HG03159 (cell line): ENCODE results near the gene ZNF346.

Source experiments
- ATAC-seq: cut with Tn5 transposase; IDR thresholded peaks from one replicate; pipeline ENCODE4 v1.9.1; 2021; ENCODE audit warnings: mild to moderate bottlenecking, moderate library complexity; ENCODE audit not compliant: unreplicated experiment

The ZNF346 gene

GRCh38 chr5:177093082-177093712 lies 70.7 kb downstream of the ZNF346 start:
- no peak for ATAC-seq

- no peak for ATAC-seq
These were observed 71.3 kb downstream of the ZNF346 start for GRCh38 chr5:177093803-177094202.

- ATAC-seq, result no peak
These were observed 72.0 kb downstream of the ZNF346 start for GRCh38 chr5:177094224-177095087.

- no peak for ATAC-seq
These were observed 72.7 kb downstream of the ZNF346 start for GRCh38 chr5:177095088-177095669.

GRCh38 chr5:177096162-177097015 lies 73.9 kb downstream of the ZNF346 start:
- ATAC-seq, result no peak

GRCh38 chr5:177097016-177097985 lies 74.8 kb downstream of the ZNF346 start:
- no peak for ATAC-seq

- ATAC-seq, result no peak
These were observed 75.6 kb downstream of the ZNF346 start for GRCh38 chr5:177098120-177098469.

- ATAC-seq, result no peak
These were observed 76.1 kb downstream of the ZNF346 start for GRCh38 chr5:177098470-177099141.

GRCh38 chr5:177099422-177100093 lies 77.1 kb downstream of the ZNF346 start:
- ATAC-seq, result no peak

- ATAC-seq, result no peak
These were observed 78.2 kb downstream of the ZNF346 start for GRCh38 chr5:177100714-177101121.

- no peak for ATAC-seq
These were observed 81.2 kb downstream of the ZNF346 start for GRCh38 chr5:177103523-177104253.

- ATAC-seq, result no peak
These were observed 83.4 kb downstream of the ZNF346 start for GRCh38 chr5:177105691-177106476.

- no peak for ATAC-seq
These were observed 84.7 kb downstream of the ZNF346 start for GRCh38 chr5:177107159-177107558.

- no peak for ATAC-seq
These were observed 87.3 kb downstream of the ZNF346 start for GRCh38 chr5:177109810-177110209.

GRCh38 chr5:177111720-177112394 lies 89.4 kb downstream of the ZNF346 start:
- no peak for ATAC-seq

- ATAC-seq, result no peak
These were observed 90.2 kb downstream of the ZNF346 start for GRCh38 chr5:177112589-177113220.
